Inflammatory macrophage treated with lipopolysaccharide for 4 hours (primary cell): ENCODE results near the gene ATP9B.

ENCODE experiments used
- DNase-seq: peaks from one replicate; pipeline ENCODE4 v3.0.0-alpha.2; 2020

ATP9B gene, protein sequence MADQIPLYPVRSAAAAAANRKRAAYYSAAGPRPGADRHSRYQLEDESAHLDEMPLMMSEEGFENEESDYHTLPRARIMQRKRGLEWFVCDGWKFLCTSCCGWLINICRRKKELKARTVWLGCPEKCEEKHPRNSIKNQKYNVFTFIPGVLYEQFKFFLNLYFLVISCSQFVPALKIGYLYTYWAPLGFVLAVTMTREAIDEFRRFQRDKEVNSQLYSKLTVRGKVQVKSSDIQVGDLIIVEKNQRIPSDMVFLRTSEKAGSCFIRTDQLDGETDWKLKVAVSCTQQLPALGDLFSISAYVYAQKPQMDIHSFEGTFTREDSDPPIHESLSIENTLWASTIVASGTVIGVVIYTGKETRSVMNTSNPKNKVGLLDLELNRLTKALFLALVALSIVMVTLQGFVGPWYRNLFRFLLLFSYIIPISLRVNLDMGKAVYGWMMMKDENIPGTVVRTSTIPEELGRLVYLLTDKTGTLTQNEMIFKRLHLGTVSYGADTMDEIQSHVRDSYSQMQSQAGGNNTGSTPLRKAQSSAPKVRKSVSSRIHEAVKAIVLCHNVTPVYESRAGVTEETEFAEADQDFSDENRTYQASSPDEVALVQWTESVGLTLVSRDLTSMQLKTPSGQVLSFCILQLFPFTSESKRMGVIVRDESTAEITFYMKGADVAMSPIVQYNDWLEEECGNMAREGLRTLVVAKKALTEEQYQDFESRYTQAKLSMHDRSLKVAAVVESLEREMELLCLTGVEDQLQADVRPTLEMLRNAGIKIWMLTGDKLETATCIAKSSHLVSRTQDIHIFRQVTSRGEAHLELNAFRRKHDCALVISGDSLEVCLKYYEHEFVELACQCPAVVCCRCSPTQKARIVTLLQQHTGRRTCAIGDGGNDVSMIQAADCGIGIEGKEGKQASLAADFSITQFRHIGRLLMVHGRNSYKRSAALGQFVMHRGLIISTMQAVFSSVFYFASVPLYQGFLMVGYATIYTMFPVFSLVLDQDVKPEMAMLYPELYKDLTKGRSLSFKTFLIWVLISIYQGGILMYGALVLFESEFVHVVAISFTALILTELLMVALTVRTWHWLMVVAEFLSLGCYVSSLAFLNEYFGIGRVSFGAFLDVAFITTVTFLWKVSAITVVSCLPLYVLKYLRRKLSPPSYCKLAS

DNA sequence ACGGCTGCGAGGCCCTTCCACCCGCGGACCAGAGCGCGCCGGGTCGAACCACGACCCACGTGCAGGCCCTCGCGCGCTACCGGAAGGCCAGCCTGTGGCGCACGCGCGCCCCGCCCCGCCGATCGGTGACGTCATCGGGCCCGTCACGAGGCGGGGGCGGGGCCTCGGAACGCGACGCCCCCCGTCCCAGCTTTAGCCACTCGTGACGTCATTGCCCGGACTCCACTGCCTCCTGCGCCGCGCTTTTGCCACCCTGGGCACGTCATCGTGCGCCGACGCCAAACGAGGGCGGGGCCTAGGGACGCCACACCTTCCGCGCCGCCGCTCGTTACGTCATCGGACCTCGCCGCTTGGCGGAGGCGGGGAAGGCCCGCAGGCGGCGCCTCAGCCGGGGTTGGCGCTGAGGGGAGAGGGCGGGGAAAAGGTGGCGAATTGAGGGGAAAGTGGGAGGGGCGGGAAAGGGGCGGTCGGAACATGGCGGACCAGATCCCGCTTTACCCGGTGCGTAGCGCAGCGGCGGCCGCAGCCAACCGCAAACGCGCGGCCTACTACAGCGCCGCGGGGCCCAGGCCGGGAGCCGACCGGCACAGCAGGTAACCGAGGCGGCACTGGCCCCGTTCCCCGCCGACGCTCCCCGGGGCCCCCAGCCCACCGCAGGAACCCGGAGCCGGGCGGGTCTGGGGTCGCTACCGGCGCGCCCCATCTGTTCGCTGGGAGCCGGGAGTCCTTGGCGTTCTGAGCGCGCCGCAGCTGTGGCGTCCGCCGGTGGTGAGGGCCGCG, at the start of gene ATP9B:
TSS of gene ATP9B (plus strand) at position 458 of the 780 bp plus-strand sequence. CDS start at position 475, 17 bp downstream.
- peak; percentile 98 for DNase-seq

- no peak for DNase-seq
Measured at GRCh38 chr18:79019881-79020280, 49.3 kb upstream of the ATP9B start.

DNA sequence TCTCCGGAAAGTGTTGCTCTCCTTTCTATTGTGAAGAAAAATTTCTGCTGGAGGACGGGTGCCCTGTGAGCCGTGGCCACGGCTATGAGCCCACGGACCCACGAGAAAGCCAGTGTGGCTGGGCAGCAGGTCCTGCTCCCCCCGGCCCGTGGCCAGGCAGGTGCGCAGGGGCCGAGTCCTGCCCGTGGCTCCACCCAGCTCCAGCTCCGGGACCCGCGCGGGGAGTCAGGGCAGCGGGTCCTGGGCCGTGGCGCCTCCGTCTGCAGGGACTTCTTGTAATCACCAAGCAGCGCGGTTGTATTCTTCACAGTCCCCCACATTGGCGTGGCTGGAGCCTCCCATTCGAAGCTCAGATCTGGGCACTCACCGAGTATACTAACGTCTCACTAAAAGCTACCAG, 46.6 kb upstream of the ATP9B start:
- no peak for DNase-seq

- DNase-seq: no peak
Measured at GRCh38 chr18:79026491-79026890, 42.7 kb upstream of the ATP9B start.

GRCh38 chr18:79030680-79031079, 38.5 kb upstream of the ATP9B start:
- no peak for DNase-seq

- no peak for DNase-seq
Measured at GRCh38 chr18:79042276-79042675, 26.9 kb upstream of the ATP9B start.

- DNase-seq: no peak
Measured at GRCh38 chr18:79043288-79043687, 25.9 kb upstream of the ATP9B start.

- DNase-seq: no peak
Measured at GRCh38 chr18:79046522-79046921, 22.7 kb upstream of the ATP9B start.

DNA sequence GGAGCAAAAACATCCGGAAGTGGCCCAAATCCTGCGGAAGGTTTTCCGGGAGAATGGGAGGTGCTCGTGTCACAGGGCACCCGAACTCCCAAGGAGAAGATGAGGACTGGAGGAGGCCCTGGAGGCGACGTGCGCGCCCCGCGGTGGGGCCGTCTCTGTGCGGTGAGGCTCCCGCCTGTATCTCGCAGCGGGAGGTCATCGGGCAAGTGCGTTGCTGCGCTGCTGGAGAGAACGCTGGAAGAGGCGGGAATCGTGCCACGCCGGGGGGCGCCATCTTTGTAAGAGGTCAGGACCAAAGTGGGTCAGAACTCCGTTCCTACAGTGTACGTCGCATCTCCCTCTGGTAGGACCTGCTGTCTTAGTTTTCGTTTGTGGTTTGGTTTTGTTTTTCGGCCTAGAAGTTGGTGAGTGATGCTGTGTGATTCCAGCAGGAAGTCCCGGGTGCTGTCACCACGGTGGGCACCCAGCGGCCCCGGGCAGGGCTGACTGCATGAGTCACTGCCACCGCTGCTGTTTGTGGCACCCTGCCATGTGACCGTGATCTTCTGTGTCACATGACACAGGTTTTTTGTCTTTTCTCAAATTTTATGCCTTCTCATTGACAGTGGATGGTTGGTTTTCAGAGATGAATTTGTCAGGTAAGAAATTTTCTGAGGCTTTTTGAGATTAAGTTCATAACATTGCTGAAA, 21.5 kb upstream of the ATP9B start:
- DNase-seq: no peak

DNA sequence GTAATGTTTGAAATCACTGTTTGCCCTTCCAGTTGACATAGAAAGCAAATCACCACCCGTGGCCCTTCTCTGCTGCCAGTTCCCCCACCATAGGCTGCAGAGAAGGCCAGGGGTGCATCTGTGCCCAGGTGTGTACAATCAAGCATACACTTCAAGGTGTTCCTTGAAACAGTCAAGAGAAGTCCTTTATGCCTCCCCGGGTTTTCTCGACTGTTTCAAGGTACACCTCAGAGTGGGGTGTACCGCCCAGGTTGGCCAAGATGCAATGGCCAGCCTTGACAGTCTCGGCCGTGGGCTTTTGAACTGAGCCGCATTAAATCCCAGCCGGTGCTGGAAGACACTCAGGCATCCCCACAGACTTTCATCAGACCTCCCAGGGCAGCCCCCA, 21.0 kb upstream of the ATP9B start:
- no peak for DNase-seq

- DNase-seq: no peak
Measured at GRCh38 chr18:79049506-79049905, 19.7 kb upstream of the ATP9B start.

GRCh38 chr18:79050005-79050404, 19.2 kb upstream of the ATP9B start:
- no peak for DNase-seq

DNA sequence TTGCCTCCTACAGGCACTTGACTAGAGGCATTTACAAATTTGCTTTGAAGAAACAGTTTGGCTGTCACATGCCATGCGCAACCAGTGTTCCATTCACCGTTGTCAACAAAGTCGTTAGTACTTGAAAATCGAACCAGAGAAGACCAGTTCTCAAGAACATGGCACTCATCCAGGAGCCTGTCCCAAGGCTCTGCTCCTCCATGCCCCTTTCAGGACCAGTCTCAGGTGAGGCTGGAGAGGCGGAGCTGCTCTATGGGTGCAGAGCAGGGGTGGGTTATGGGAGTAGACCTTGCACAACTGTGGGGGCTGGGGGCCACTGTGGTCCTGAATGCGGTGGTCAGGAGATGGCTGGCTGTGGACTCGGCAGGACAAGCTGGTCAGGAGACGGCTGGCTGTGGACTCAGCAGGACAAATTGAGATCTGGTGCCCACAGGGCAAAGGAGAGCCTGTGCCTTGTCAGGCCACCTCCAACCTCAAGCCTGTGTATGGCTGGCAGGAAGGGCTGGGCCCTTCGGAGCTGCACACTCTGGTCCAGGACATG, 12.3 kb upstream of the ATP9B start:
- no peak for DNase-seq

DNA sequence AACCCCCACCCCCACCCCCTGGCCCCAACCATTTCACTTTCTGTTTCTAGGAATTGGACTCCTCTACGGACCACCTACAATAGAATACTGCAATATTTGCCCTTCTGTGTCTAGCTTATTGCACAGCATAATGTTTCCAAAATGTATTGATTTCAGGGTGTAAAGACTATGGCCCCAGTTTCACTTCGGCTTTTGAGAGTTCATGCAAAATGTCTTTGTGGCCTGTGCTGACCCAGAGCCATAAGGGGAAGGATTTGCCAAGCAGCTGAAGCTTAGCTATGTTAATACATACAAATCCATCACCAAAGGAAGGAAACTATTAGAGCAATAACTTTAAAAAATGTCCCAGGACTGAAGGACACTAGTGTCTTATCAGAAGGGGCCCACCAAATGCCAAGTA, 11.2 kb upstream of the ATP9B start:
- peak; percentile 35 for DNase-seq

- no peak for DNase-seq
Measured at GRCh38 chr18:79062806-79063205, 6.4 kb upstream of the ATP9B start.

DNA sequence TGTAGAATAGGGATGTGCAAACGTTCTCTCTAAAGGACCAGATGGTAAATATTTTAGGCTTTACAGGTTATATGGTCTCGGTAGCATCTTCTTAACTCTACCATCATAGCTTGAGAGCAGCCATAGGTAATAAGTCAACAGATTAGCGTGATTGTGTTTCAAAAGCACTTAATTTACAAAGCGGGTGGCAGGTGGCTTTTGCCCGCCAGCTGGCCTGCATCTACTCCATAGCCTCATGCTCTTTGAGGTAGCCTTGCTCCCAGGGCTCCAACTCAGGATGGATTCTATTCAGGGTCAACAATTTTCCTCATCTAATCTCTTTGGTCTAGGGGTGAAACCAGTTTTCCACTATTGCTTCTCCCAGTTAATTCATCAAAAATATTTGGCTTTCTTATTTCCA, 5.0 kb upstream of the ATP9B start:
- no peak for DNase-seq

DNA sequence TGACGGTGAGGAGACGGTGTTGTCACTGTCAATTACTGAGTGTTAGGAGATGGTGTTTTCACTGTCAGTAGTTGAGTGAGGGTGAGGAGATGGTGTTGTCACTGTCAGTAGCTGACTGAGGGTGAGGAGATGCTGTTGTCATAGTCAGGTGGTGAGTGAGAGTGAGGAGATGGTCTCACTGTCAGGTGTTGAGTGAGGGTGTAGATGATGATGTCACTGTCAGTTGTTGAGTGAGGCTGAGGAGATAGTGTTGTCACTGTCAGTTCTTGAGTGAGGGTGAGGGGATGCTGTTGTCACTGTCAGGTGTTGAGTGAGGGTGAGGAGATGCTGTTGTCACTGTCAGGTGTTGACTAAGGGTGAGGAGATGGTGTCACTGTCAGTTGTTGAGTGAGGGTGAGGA, 3.4 kb upstream of the ATP9B start:
- DNase-seq: no peak

DNA sequence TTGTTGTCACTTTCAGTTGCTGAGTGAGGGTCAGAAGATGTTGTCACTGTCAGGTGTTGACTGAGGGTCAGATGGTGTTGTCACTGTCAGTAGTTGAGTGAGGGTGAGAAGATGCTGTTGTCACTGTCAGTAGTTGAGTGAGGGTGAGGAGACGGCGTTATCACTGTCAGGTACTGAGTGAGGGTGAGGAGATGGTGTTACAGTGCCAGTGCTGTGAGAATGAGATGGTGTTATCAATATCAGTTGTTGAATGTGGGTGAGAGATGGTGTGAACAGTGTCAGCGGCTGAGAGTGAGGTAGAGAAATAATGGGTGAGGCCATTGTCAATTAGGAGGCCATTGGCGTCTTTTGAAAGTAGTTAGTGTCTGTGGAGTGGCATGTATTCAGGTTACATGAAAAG, 1.6 kb upstream of the ATP9B start:
- DNase-seq: no peak

- DNase-seq: peak; percentile 33
Measured at GRCh38 chr18:79068341-79068936, 755 bp upstream of the ATP9B start.

DNA sequence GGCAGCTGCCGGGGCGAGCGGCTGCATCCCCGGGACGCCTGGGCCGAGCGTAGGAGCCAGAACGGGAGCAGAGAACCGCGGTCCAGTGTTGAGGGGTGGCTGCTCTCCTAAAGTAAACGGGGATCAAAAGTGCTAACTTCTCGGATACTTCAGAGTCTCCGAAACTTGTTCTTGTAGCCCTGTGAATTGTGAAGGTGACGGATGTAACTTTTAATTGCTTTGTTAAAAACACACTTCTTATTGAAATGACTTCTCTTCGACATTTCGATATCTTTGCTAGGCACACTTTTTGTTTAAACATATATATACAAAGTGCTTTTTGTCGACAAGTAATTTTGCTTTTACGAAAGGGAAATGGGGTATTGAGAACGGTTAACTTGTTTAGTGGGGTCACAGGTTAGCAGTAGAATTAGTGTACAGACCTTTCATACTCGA, 540 bp downstream of the ATP9B start:
- DNase-seq: peak; percentile 31

DNA sequence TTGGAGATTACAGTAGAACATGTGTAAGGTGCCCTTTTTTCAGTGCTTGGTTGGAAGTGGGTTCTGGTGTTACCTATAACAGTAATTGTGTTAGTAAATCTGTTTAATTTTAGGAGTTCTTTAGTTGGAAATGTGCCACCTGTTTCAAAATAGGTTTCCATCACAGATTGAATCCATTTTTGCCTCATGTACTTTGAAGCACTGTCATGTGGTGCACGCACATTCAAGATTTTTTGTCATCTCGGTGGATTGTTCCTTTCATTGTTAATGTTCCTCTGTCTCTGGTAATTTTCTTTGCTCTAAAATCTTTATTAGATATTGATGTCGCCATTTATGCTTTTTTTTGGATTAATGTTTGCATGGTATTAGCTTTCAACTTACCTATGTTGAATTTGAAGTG, 1.3 kb downstream of the ATP9B start:
- DNase-seq: no peak
